Measurements from ENCODE around the gene CLSTN3. TPM values are rescaled to one million over a fixed set of nuclear protein-coding genes. Genes with fewer than 3 reads are reported as not detected.

Gene CLSTN3
- total RNA-seq, 4 donors from 2014 or later: 35.0 to 120 (median 57.3) TPM

DNA sequence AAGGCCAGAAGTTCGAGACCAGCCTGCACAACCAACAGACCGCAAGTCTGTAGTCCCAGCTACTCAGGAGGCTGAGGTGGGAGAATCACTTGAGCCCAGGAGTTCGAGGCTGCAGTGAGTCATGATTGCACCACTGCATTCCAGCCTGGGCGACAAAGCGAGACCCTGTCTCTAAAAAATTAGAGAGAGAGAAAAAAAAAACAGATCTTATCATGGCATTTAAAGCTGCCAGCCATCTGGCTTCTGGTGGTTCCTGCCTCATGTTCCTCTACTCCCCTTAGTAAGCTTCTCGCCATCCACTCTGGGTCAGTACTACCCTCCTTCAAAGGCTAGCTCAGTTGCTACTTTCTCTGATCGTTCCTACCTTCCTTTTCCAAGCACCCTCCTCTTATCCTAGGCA lies 16.1 kb downstream of the CLSTN3 start:
- peak in 1 of 3 donors; percentile 24 for DNase-seq
- Histone ChIP-seq H3K27ac (no peak overlapping the region), H3K27me3 (no peaks in the 10 kb centered on the region), H3K36me3 (peaks cover 0 to 30% (median 0%) of the 10 kb centered on the region in 3 donors), H3K9me3 (no peaks in the 10 kb centered on the region), H3K4me3 (no peak overlapping the region), H3K4me1 (no peaks in the 10 kb centered on the region)
- TF ChIP-seq POLR2A (IDR thresholded peaks at IDR 0.05): no peak
- TF ChIP-seq, protein P1, sequence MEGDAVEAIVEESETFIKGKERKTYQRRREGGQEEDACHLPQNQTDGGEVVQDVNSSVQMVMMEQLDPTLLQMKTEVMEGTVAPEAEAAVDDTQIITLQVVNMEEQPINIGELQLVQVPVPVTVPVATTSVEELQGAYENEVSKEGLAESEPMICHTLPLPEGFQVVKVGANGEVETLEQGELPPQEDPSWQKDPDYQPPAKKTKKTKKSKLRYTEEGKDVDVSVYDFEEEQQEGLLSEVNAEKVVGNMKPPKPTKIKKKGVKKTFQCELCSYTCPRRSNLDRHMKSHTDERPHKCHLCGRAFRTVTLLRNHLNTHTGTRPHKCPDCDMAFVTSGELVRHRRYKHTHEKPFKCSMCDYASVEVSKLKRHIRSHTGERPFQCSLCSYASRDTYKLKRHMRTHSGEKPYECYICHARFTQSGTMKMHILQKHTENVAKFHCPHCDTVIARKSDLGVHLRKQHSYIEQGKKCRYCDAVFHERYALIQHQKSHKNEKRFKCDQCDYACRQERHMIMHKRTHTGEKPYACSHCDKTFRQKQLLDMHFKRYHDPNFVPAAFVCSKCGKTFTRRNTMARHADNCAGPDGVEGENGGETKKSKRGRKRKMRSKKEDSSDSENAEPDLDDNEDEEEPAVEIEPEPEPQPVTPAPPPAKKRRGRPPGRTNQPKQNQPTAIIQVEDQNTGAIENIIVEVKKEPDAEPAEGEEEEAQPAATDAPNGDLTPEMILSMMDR (IDR thresholded peaks at IDR 0.05): no peak

- DNase-seq: peak in 1 of 3 donors; percentile 30
- H3K36me3 ChIP-seq: peaks cover 0 to 30% (median 0%) of the 10 kb centered on the region in 3 donors
- no peaks in the 10 kb centered on the region for H3K27me3 ChIP-seq
- H3K4me1 ChIP-seq: no peaks in the 10 kb centered on the region
- H3K27ac ChIP-seq: no peak overlapping the region
- H3K4me3 ChIP-seq: no peak overlapping the region
- TF ChIP-seq, protein P1 (IDR thresholded peaks at IDR 0.05): no peak
- TF ChIP-seq POLR2A (IDR thresholded peaks at IDR 0.05): no peak
- no peaks in the 10 kb centered on the region for H3K9me3 ChIP-seq
These were observed 16.7 kb downstream of the CLSTN3 start for GRCh38 chr12:7146906-7147305.

GRCh38 chr12:7150356-7150755 lies 20.2 kb downstream of the CLSTN3 start:
- peaks cover 0 to 30% (median 0%) of the 10 kb centered on the region in 3 donors for H3K36me3 ChIP-seq
- H3K27me3 ChIP-seq: no peaks in the 10 kb centered on the region
- H3K27ac ChIP-seq: no peak overlapping the region
- no peaks in the 10 kb centered on the region for H3K4me1 ChIP-seq
- no peaks in the 10 kb centered on the region for H3K9me3 ChIP-seq
- TF ChIP-seq POLR2A (IDR thresholded peaks at IDR 0.05): no peak
- TF ChIP-seq, protein P1 (IDR thresholded peaks at IDR 0.05): no peak
- no peak for DNase-seq
- no peak overlapping the region for H3K4me3 ChIP-seq

DNA sequence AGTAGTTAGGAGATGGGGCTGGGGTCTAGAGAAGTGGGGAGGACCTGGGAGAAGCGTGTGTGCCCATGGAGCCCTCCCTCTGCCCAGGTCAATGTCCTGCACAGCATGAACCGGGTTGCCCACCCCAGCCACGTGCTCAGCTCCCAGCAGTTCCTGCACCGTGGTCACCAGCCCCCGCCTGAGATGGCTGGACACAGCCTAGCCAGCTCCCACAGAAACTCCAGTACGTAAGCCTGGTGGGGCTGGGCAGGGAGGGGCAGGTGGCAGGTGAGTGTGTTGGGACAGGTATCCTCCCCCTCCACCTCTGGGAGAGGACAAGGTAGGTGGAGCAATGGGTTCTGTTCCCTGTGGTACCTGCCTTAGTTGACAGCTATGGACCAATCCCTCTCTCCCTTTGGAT lies 20.7 kb downstream of the CLSTN3 start:
- no peaks in the 10 kb centered on the region for H3K27me3 ChIP-seq
- no peaks in the 10 kb centered on the region for H3K9me3 ChIP-seq
- no peak for DNase-seq
- no peak overlapping the region for H3K4me3 ChIP-seq
- TF ChIP-seq POLR2A (IDR thresholded peaks at IDR 0.05): no peak
- TF ChIP-seq, protein P1 (IDR thresholded peaks at IDR 0.05): no peak
- peaks cover 0 to 30% (median 0%) of the 10 kb centered on the region in 3 donors for H3K36me3 ChIP-seq
- H3K4me1 ChIP-seq: no peaks in the 10 kb centered on the region
- no peak overlapping the region for H3K27ac ChIP-seq

GRCh38 chr12:7151532-7151931 lies 21.4 kb downstream of the CLSTN3 start:
- Histone ChIP-seq H3K9me3 (no peaks in the 10 kb centered on the region), H3K27ac (no peak overlapping the region), H3K4me3 (no peak overlapping the region), H3K4me1 (no peaks in the 10 kb centered on the region), H3K36me3 (peaks cover 0 to 32% (median 0%) of the 10 kb centered on the region in 3 donors), H3K27me3 (no peaks in the 10 kb centered on the region)
- DNase-seq: no peak
- TF ChIP-seq, protein P1 (IDR thresholded peaks at IDR 0.05): no peak
- no peak for TF ChIP-seq POLR2A (IDR thresholded peaks at IDR 0.05)

DNA sequence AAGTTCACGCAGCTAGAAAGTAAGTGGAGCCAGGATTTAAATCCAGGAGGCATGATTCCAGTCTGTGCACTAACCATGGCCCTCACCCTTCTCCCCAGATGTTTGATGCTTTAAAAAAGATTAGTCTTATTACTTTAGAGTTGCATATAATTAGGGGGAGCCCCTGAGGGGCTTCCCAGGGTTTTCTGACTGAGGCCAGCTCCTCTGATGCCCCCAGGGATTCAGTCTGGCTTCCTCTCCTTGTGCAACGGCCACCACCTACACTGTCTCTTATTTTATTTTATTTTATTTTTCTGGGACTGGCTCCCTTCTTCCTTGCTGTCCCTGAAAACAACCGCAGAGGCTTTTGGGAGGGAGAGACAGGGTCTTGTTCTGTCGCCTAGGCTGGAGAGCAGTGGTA lies 22.6 kb downstream of the CLSTN3 start:
- H3K9me3 ChIP-seq: no peaks in the 10 kb centered on the region
- H3K27me3 ChIP-seq: no peaks in the 10 kb centered on the region
- H3K4me3 ChIP-seq: no peak overlapping the region
- H3K36me3 ChIP-seq: peaks cover 0 to 30% (median 0%) of the 10 kb centered on the region in 3 donors
- H3K27ac ChIP-seq: no peak overlapping the region
- H3K4me1 ChIP-seq: no peaks in the 10 kb centered on the region
- DNase-seq: no peak
- TF ChIP-seq POLR2A (IDR thresholded peaks at IDR 0.05): no peak
